ENCODE measurements around the gene CLCNKA. TPM values are rescaled to one million over a fixed set of nuclear protein-coding genes. Genes with fewer than 3 reads are reported as not detected.
"Not testable (repeated sequence)": the region's sequence is repeated elsewhere in the genome, so short reads cannot be mapped to it uniquely, and the experiment has no call there.

Gene CLCNKA
- total and polyA plus RNA-seq, 4 donors, result not detected

DNA sequence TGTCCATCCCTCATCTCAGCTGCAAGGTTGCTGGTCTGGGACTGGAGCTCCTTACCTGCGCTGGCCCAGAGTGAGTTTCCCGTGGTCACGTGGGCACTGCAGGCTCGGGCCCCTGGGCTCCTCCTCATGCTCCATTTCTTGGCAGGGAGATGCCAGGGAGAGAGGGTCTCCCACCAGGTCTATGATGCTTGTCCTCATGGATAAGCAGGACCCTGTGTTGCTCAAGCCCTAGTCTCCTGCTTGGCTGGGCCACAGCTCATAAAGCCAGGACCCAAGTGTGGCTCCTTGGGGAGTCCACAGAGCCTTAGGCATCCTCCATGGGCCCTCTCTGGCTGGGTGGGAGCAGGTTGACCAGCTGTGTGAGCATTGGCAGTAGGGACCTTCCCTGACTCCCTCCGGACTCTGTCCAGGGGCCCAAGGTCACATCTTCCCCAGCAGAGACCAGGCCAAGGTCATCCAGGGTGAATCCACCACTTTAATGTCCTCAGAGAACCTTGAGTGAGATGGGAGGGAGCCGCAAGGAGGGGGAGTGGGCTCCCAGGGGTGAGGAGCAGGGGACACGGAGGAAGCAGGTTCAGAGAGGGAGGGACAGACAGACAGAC is 35.6 kb downstream of the CLCNKA start:
- not testable (repeated sequence) for DNase-seq (ENCODE audit: low spot score); H3K9ac ChIP-seq (ENCODE audit: low read depth in 1 of 2, low read length in 2 of 2); H3K9me3 ChIP-seq (ENCODE audit: control insufficient read depth in 4 of 4, low read length in 3 of 4); H3K27me3 ChIP-seq (ENCODE audit: control insufficient read depth in 4 of 4, insufficient read depth in 4 of 4, low read length in 3 of 4); H3K27ac ChIP-seq (ENCODE audit: low read depth in 1 of 2, low read length in 2 of 2); H3K4me3 ChIP-seq (ENCODE audit: low read depth in 1 of 3, low read length in 3 of 3); H3K36me3 ChIP-seq (ENCODE audit: control insufficient read depth in 4 of 4, insufficient read depth in 3 of 4, low read depth in 1 of 4, low read length in 3 of 4); H3K4me1 ChIP-seq (ENCODE audit: control insufficient read depth in 4 of 4, insufficient read depth in 4 of 4, low read length in 3 of 4)
- 70% methylated on average over 7 of the region's 7 CpGs for WGBS
- TF ChIP-seq RXRA (IDR thresholded peaks at IDR 0.05), result peak; percentile 38 to 77
- peak; percentile 55 to 82 for TF ChIP-seq HNF4A (conservative IDR thresholded peaks at IDR 0.05)
- peak; percentile 57 for TF ChIP-seq HNF4G (IDR thresholded peaks at IDR 0.05)

DNA sequence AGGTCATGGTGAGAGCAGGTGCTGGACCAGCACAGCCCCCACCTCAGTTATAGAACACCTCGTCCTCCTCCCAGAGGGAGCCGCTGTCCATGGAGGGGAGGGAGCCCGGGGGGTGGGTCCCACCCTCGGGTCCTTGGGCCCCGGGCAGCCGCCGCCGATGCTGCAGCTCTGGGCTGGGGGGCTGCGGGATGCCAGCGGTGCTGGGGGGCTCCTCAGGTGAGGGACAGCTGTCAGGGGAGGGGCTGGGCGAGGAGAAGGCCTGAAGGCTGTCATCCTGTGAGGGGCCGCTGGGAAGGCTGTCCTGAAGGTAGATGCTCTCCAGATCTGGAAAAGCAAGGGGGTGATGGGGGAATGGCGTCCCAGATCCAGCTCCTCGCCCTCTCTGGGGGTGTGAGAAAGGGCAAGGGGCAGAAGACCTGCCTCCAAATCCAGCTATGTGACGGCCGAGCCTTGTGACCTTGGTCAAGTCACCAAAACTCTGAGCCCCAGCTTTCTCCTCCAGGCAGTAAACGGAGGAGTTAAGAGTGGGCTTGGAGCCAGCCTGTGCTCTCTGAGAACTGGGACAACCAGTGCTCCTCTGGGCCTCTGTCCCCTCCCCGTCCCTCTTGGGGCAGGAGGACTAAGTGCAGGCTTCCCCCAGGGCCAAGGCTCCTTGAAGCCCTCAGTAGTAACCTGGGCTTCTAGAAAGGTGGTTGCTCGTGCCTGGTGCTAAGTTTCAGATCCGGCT is 36.7 kb downstream of the CLCNKA start:
- H3K4me3 ChIP-seq (ENCODE audit: low read depth in 1 of 3, low read length in 3 of 3); H3K9me3 ChIP-seq (ENCODE audit: control insufficient read depth in 4 of 4, low read length in 3 of 4); DNase-seq (ENCODE audit: low spot score); H3K9ac ChIP-seq (ENCODE audit: low read depth in 1 of 2, low read length in 2 of 2); H3K27me3 ChIP-seq (ENCODE audit: control insufficient read depth in 4 of 4, insufficient read depth in 4 of 4, low read length in 3 of 4); H3K36me3 ChIP-seq (ENCODE audit: control insufficient read depth in 4 of 4, insufficient read depth in 3 of 4, low read depth in 1 of 4, low read length in 3 of 4); H3K27ac ChIP-seq (ENCODE audit: low read depth in 1 of 2, low read length in 2 of 2); H3K4me1 ChIP-seq (ENCODE audit: control insufficient read depth in 4 of 4, insufficient read depth in 4 of 4, low read length in 3 of 4): not testable (repeated sequence)
- WGBS, result 73% methylated on average over 17 of the region's 20 CpGs

DNA sequence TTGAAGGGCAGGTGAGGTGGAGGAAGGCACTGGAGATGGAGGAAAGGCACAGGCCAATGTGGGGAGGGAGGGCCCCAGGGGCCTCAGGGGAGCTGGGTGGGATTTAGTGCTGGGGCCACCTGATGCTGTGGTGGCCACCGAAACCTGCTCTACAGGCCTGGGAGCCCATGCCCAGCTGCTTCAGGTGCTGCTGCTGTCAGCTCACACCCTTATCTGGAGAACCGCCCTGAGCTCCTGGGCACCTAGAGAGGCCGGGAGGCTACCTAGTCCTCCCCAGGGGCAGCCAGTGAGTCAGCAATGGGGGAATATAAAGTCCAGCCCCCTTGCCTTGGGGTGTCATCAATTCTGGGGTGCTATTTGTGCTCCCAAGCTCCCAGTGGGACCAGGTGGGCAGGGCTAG is 39.4 kb downstream of the CLCNKA start:
- DNase-seq (ENCODE audit: low spot score), result no peak
- H3K9me3 ChIP-seq (ENCODE audit: control insufficient read depth in 4 of 4, low read length in 3 of 4), result no peaks in the 10 kb centered on the region
- H3K9ac ChIP-seq (ENCODE audit: low read depth in 1 of 2, low read length in 2 of 2), result no peak overlapping the region
- H3K36me3 ChIP-seq (ENCODE audit: control insufficient read depth in 4 of 4, insufficient read depth in 3 of 4, low read depth in 1 of 4, low read length in 3 of 4), result no peaks in the 10 kb centered on the region
- WGBS, result 85% methylated on average over 3 of the region's 3 CpGs
- H3K4me1 ChIP-seq (ENCODE audit: control insufficient read depth in 4 of 4, insufficient read depth in 4 of 4, low read length in 3 of 4), result peaks cover 2 to 9% (median 5%) of the 10 kb centered on the region in 4 donors
- H3K4me3 ChIP-seq (ENCODE audit: low read depth in 1 of 3, low read length in 3 of 3), result no peak overlapping the region
- no peak overlapping the region for H3K27ac ChIP-seq (ENCODE audit: low read depth in 1 of 2, low read length in 2 of 2)
- no peaks in the 10 kb centered on the region for H3K27me3 ChIP-seq (ENCODE audit: control insufficient read depth in 4 of 4, insufficient read depth in 4 of 4, low read length in 3 of 4)
- TF ChIP-seq TAF1 (conservative IDR thresholded peaks at IDR 0.05) (no peak), SP1 (IDR thresholded peaks at IDR 0.05) (no peak), HNF4G (IDR thresholded peaks at IDR 0.05) (no peak), RAD21 (IDR thresholded peaks at IDR 0.05) (no peak), JUND (IDR thresholded peaks at IDR 0.05) (no peak), EGR1 (IDR thresholded peaks at IDR 0.05; ENCODE audit: low read depth in 2 of 2) (no peak), FOXA2 (IDR thresholded peaks at IDR 0.05) (no peak)
- TF ChIP-seq, protein P1, sequence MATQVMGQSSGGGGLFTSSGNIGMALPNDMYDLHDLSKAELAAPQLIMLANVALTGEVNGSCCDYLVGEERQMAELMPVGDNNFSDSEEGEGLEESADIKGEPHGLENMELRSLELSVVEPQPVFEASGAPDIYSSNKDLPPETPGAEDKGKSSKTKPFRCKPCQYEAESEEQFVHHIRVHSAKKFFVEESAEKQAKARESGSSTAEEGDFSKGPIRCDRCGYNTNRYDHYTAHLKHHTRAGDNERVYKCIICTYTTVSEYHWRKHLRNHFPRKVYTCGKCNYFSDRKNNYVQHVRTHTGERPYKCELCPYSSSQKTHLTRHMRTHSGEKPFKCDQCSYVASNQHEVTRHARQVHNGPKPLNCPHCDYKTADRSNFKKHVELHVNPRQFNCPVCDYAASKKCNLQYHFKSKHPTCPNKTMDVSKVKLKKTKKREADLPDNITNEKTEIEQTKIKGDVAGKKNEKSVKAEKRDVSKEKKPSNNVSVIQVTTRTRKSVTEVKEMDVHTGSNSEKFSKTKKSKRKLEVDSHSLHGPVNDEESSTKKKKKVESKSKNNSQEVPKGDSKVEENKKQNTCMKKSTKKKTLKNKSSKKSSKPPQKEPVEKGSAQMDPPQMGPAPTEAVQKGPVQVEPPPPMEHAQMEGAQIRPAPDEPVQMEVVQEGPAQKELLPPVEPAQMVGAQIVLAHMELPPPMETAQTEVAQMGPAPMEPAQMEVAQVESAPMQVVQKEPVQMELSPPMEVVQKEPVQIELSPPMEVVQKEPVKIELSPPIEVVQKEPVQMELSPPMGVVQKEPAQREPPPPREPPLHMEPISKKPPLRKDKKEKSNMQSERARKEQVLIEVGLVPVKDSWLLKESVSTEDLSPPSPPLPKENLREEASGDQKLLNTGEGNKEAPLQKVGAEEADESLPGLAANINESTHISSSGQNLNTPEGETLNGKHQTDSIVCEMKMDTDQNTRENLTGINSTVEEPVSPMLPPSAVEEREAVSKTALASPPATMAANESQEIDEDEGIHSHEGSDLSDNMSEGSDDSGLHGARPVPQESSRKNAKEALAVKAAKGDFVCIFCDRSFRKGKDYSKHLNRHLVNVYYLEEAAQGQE (IDR thresholded peaks at IDR 0.05), result no peak
- TF ChIP-seq, protein P2, sequence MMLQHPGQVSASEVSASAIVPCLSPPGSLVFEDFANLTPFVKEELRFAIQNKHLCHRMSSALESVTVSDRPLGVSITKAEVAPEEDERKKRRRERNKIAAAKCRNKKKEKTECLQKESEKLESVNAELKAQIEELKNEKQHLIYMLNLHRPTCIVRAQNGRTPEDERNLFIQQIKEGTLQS (IDR thresholded peaks at IDR 0.05), result no peak
- TF ChIP-seq, protein P3, sequence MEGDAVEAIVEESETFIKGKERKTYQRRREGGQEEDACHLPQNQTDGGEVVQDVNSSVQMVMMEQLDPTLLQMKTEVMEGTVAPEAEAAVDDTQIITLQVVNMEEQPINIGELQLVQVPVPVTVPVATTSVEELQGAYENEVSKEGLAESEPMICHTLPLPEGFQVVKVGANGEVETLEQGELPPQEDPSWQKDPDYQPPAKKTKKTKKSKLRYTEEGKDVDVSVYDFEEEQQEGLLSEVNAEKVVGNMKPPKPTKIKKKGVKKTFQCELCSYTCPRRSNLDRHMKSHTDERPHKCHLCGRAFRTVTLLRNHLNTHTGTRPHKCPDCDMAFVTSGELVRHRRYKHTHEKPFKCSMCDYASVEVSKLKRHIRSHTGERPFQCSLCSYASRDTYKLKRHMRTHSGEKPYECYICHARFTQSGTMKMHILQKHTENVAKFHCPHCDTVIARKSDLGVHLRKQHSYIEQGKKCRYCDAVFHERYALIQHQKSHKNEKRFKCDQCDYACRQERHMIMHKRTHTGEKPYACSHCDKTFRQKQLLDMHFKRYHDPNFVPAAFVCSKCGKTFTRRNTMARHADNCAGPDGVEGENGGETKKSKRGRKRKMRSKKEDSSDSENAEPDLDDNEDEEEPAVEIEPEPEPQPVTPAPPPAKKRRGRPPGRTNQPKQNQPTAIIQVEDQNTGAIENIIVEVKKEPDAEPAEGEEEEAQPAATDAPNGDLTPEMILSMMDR (IDR thresholded peaks at IDR 0.05; ENCODE audit: low read depth, low read length, missing input control), result no peak
- TF ChIP-seq, protein P4, sequence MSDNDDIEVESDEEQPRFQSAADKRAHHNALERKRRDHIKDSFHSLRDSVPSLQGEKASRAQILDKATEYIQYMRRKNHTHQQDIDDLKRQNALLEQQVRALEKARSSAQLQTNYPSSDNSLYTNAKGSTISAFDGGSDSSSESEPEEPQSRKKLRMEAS (IDR thresholded peaks at IDR 0.05), result no peak

DNA sequence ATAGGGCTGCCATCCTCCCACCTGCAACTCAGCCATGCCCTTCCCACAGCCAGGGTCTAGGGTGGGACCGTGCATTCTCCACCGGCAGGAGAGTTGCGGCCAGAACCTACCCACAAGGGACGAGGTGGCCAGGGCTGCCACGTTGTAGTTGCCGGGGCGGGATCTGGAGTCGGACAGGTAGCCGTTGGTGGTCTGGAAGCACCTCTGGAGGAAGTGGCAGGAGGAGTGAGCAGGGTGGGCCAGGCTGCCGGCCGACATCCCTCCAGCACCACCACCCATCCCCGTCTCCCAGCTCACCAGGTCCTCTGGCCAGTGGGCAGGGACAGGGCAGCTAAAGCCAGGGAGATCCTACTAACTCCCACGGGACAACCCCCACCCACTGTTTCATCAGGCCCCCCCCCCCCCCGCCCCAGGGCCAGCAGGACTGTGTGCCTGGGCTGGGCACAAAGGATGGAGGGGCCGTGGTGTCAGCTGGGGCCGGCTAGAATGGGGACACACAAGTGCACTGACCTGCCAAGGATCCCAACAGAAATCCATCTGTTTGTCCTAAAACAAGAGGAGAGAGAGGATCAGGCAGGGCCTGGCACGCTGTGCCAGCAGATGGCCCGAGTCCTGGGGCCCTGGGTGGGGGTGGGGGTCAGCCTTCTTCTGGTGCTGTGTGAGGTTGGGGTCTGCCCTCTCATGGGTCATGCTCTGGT is 40.3 kb downstream of the CLCNKA start:
- H3K4me1 ChIP-seq (ENCODE audit: control insufficient read depth in 4 of 4, insufficient read depth in 4 of 4, low read length in 3 of 4), result peaks cover 4 to 14% (median 5%) of the 10 kb centered on the region in 4 donors
- not testable (repeated sequence) for H3K27ac ChIP-seq (ENCODE audit: low read depth in 1 of 2, low read length in 2 of 2); H3K27me3 ChIP-seq (ENCODE audit: control insufficient read depth in 4 of 4, insufficient read depth in 4 of 4, low read length in 3 of 4); H3K4me3 ChIP-seq (ENCODE audit: low read depth in 1 of 3, low read length in 3 of 3); H3K9me3 ChIP-seq (ENCODE audit: control insufficient read depth in 4 of 4, low read length in 3 of 4); H3K36me3 ChIP-seq (ENCODE audit: control insufficient read depth in 4 of 4, insufficient read depth in 3 of 4, low read depth in 1 of 4, low read length in 3 of 4); DNase-seq (ENCODE audit: low spot score); H3K9ac ChIP-seq (ENCODE audit: low read depth in 1 of 2, low read length in 2 of 2)
- WGBS, result 79% methylated on average over 18 of the region's 18 CpGs
